ENCODE data around the gene SEC24D. TPM values are rescaled to one million over a fixed set of nuclear protein-coding genes. Genes with fewer than 3 reads are reported as not detected.

The SEC24D gene
- total RNA-seq, 4 donors from 2014 or later: 47.4 to 54.9 (median 52.8) TPM

GRCh38 chr4:118858779-118859178, 22.9 kb upstream of the SEC24D start:
- no peak for ATAC-seq (ENCODE audit: low FRiP score)

DNA sequence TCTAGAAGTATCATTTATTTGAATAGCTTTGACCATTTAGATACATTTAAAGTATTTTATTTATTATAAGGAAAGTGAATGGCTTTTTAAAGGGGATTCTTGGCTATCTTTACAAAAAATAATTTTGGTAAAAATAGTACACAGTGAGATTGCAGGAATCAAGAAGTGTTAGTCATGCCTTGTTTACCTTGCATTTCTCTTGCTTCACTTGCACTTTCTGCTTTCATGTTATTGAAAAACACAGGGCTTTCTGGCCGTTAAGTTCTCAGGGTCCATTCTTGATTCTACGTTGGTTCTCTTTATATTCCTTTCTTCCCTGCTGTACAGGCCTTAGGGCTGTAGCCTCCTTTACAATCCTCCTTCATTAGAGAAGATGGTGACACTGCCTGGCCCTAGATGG, 21.8 kb upstream of the SEC24D start:
- ATAC-seq (ENCODE audit: low FRiP score): no peak
- no peak for DNase-seq (ENCODE audit: low spot score)
- TF ChIP-seq CTCF (IDR thresholded peaks at IDR 0.05): no peak

More at GRCh38 chr4:118858779-118859178, 22.9 kb upstream of the SEC24D start:
- no peak for TF ChIP-seq CTCF (IDR thresholded peaks at IDR 0.05)
- DNase-seq (ENCODE audit: low spot score): no peak

DNA sequence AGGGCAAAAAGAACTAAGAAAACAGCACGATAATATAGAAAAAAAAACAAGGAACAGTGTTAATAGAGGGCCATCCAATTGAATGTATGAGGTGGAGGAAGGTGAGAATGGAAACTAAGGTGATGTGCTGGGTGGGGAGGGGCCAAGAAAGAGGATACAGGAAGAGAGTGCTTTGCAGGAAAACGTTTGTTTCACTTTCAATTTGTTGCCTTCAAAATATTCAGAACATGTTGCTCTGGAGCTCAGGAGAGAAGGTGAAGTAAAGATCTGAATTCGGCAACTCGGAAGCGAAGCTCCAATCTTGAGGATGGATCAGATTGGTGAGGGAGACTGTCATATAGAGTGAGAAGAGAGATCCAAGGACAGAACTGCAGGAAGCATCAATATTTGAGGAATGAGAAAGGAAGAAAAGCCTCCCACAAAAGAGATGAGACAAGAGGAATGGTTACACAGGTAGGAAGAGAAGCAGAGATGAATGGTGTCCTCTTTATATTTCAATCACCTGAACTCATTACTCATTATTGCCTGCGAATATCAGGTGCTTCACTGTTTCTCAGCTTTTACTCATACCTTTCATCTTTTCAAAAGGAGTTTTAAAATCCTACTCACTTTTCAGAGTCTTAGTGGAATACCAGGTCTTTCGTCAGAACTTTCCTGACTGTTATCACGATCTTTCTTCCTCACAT, 14.7 kb upstream of the SEC24D start:
- DNase-seq (ENCODE audit: low spot score) (no peak), ATAC-seq (ENCODE audit: low FRiP score) (no peak)
- TF ChIP-seq CTCF (IDR thresholded peaks at IDR 0.05): no peak

DNA sequence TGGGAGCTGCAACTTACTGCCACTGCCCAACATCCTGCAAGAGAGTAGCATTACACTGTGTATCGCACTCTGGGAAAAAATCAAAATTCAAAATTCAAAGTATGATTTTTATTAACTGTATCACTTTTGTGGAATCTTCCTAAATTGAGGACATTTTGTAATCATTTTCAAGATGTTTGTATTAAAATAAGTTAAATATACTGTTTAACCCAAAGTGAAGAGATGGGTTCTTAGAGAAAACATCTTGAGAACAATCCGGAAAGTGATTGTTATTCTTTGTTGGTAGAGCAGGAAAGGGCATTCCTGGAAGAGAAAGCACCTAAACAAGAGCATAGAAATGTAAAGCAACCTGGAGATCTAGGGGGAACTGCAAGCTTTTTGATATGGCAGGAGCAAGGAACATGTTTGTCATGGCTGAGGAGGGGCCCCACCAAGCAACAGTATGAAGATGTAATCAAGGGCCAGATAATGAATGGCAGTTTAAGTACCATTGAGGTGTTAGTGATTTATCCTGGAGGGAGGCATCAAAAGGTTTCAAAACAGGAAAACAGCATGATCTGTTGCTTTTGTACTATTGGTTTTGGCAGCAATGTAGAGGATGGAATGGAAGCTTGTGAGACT, 14.1 kb upstream of the SEC24D start:
- DNase-seq (ENCODE audit: low spot score) (no peak), ATAC-seq (ENCODE audit: low FRiP score) (no peak)
- TF ChIP-seq CTCF (IDR thresholded peaks at IDR 0.05): no peak

- ATAC-seq (ENCODE audit: low FRiP score) (no peak), DNase-seq (ENCODE audit: low spot score) (no peak)
- TF ChIP-seq CTCF (IDR thresholded peaks at IDR 0.05): no peak
Observed at GRCh38 chr4:118848901-118849300, 13.0 kb upstream of the SEC24D start.

DNA sequence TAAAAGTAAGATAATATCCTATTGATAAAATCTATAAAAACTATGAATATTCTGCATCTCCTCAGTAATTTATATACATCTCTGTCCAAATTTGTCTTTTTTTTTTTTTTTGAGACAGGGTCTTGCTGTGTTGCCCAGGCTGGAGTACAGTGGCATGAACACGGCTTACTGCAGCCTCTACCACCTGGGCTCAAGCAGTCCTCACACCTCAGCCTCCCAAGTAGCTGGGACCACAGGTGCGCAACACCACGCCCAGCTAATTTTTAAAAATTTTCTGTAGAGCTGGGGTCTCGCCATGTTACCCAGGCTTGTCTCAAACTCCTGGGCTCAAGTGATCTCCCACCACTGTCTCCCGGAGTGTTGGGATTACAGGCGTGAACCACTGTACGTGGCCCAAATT, 12.3 kb upstream of the SEC24D start:
- no peak for ATAC-seq (ENCODE audit: low FRiP score)

More for the DNA sequence above, 12.3 kb upstream of the SEC24D start:
- TF ChIP-seq CTCF (IDR thresholded peaks at IDR 0.05): no peak
- no peak for DNase-seq (ENCODE audit: low spot score)
